Globus pallidus (tissue), 1 donor: Measurements from ENCODE around the gene MLLT1.

Experiments
- DNase-seq: peaks from one replicate; pipeline ENCODE4 v3.0.0-alpha.2; 2015; ENCODE audit warnings: low spot score

The MLLT1 gene

DNA sequence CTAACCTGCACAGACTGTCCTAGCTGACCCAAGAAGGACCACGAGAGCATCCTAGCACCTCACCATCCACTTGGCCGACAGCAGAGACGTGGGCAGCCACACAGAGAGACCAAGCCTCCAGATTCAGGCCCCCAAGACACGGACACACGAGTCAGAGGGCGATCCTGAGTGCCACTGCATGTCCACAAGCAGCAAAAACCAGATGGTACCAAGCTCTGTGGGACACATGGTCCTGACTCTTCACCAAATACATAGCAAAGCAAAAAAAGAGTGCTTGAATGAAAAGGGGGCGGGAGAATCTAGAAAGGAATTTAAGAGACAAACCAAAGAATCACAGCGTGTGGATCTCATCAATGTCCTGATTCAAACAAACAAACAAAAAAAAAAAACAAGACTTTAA is 45.2 kb downstream of the MLLT1 start:
- DNase-seq, result no peak

- no peak for DNase-seq
These were observed 45.8 kb downstream of the MLLT1 start for GRCh38 chr19:6233827-6234511.

- DNase-seq, result no peak
These were observed 46.5 kb downstream of the MLLT1 start for GRCh38 chr19:6233056-6233826.

DNA sequence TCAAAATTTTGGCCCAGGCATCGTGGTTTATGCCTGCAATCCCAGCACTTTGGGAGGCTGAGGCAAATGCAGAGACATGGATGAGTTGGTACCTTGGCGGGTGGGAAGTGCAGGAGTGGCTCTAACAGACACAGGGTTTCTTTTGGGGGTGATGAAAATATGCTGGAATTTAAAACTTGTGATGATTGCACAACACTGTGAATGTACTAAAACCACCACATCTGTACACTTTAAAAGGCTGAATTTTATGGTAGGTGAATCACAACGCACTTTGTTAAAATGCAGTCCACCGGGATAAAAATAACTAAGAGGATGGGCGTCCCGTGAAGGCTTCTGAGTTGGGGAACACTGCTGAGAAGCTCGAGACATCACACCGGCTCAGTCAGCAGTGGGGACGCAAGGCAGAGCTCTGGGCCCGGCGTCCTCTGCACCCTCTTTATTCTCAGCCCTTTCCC is 47.1 kb downstream of the MLLT1 start:
- no peak for DNase-seq

- no peak for DNase-seq
These were observed 48.8 kb downstream of the MLLT1 start for GRCh38 chr19:6230991-6231448.

GRCh38 chr19:6229951-6230712 is 49.6 kb downstream of the MLLT1 start:
- DNase-seq, result no peak

DNA sequence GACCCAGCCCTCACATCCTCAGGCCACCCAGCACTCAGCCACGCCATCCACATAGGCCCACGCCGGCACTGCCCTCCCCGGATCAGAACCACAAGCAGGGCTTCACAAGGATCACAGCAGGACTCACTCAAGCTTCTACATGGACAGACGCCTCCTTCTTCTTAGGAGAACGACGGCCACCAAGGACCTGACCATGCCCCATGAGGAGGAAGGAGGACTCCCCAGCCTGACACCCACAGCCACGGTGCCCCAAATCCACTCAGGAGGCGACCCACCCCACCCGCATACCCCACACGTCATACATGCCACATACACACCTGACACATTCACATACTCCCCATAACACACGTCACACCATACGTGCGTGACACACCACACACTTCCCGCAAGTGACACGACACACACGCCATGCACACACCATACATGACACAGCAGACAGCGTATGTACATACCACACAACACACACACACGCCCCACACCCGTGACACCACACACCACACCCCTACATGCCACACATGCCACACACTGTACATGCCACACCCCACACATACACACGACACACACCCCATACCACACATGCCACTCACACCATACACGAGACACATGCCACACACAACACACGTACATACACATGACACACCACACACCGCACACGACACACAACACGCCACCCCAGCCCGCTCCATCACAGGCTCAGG is 50.4 kb downstream of the MLLT1 start:
- no peak for DNase-seq

- no peak for DNase-seq
These were observed 51.1 kb downstream of the MLLT1 start for GRCh38 chr19:6228551-6229215.

GRCh38 chr19:6227936-6228325 is 51.8 kb downstream of the MLLT1 start:
- DNase-seq, result no peak

GRCh38 chr19:6227156-6227935 is 52.4 kb downstream of the MLLT1 start:
- DNase-seq, result no peak

GRCh38 chr19:6226444-6227155 is 53.2 kb downstream of the MLLT1 start:
- no peak for DNase-seq

- DNase-seq, result no peak
These were observed 53.8 kb downstream of the MLLT1 start for GRCh38 chr19:6226012-6226411.

DNA sequence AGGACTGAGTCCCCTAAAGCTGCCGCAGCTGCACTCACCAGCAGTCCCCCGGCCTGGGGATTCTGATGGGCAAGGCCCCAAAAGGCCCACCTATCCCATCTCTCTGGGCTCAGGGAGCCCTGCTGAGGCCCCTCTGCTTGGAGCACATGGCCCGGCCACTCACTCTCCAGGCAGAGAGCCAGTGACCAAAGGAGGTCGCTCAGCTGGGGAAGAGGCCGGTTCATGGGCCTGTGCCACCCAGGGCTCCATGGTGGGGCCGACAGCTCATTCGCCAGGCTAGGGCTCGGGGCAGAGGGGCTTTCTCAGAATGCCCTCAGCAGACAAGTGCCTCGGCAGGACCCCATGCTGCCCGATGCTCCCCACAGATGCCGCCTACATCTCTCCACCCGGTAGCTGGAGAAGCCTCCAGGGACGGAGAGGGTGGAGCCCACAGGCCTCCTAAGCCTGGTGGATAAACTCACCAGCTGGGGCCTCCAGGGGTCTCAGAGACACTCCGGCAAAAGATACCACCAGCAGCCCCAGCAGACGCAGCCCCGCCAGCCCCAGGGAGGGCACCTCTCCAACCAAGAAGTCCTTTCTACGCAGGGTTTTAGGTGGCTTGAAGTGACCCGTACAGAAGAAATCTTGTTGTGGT is 54.4 kb downstream of the MLLT1 start:
- DNase-seq, result no peak

- DNase-seq, result no peak
These were observed 55.5 kb downstream of the MLLT1 start for GRCh38 chr19:6224308-6224675.

GRCh38 chr19:6223461-6224307 is 56.1 kb downstream of the MLLT1 start:
- DNase-seq, result no peak

DNA sequence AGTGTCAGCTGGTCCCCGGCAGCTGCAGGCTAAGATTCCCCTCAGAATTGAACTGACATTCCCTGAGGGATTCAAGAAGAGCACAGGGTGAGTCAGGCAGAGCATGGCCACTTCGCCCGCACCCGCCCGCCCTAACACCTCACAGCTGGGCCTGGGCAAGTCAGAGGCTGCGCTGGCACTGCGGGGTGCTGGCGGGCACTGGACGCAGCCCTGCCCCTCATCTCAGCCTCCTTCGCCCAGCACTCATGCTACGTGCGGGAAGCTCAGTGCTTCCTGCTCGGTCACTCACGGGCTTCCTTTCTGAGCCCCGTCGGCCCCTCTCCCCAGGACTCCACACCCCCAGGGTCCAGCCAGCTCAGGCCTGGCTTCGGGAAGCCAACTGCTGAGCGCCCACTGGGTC is 56.9 kb downstream of the MLLT1 start:
- no peak for DNase-seq

GRCh38 chr19:6221878-6222746 is 57.7 kb downstream of the MLLT1 start:
- DNase-seq, result no peak
